ENCODE measurements around the gene ZNF79.
A peak's percentile ranks its signal among the peaks of the same experiment; 100 is the strongest.

ZNF79 gene

DNA sequence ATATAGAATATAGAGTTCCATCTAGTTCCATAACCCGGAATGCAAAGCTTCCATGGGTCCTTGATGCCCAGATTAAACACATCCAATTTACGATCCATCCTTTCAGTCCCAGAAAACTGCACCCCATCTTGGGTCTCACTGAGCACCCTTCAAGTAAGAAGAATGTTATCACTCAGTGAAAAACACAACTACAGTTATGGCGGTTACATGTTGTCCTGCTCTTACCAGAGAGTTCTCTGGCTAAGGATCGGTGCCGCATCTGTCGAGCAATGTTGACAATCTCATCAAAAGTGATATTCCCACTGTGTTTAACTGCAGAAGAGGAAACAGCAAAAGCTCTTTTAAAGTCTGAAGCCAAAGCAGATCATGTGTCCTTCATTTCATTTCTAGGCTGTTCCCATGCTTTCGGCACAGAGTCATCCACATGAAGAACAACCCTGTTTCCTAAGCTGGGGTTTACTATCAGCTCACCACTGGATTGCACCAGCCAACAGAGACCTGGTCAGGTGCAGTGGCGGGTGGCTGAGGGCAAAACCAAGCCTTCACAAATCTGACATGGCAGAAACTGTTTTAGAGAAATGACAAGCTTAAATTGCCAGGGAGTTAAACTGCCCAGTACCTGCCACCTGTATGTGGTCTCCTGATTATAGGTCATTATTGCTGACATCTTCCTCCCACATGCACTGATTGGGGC, 24.1 kb downstream of the ZNF79 start:
- TF ChIP-seq, protein P1, sequence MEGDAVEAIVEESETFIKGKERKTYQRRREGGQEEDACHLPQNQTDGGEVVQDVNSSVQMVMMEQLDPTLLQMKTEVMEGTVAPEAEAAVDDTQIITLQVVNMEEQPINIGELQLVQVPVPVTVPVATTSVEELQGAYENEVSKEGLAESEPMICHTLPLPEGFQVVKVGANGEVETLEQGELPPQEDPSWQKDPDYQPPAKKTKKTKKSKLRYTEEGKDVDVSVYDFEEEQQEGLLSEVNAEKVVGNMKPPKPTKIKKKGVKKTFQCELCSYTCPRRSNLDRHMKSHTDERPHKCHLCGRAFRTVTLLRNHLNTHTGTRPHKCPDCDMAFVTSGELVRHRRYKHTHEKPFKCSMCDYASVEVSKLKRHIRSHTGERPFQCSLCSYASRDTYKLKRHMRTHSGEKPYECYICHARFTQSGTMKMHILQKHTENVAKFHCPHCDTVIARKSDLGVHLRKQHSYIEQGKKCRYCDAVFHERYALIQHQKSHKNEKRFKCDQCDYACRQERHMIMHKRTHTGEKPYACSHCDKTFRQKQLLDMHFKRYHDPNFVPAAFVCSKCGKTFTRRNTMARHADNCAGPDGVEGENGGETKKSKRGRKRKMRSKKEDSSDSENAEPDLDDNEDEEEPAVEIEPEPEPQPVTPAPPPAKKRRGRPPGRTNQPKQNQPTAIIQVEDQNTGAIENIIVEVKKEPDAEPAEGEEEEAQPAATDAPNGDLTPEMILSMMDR (IDR thresholded peaks at IDR 0.05; ENCODE audit: borderline replicate concordance, insufficient read depth, low read depth, low read length) = no peak
- peak overlapping the region; percentile 95 for H3K4me3 ChIP-seq (ENCODE audit: low read depth, low read length)

GRCh38 chr9:127449332-127449966, 25.3 kb downstream of the ZNF79 start:
- H3K4me3 ChIP-seq (ENCODE audit: low read depth, low read length) = peak overlapping the region; percentile 95

DNA sequence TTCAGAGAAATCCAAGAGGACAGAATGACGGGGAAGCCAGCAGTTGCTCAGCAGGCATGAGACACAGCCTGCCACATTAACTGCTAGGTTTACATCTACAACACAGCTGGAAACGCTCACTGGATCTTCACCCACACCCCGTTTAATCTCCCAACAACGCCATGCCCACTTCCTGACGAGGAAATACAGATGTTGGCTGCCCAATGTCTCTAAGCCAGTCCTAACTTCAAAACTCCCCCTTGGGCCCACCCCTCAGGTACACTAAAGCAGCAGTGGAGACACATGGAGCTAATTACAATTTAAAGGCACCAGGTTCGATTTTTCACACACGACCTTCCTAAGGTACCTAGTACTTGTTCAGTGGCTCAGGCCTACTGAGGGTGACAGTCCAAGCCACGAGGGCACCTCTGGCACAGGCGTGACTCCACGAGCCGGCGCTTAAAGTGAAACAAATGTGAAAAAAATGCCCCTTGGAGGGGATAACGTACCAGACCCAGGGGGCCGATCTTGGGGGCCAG, 26.1 kb downstream of the ZNF79 start:
- H3K4me3 ChIP-seq (ENCODE audit: low read depth, low read length) = peak overlapping the region; percentile 95
- TF ChIP-seq, protein P1 (IDR thresholded peaks at IDR 0.05; ENCODE audit: borderline replicate concordance, insufficient read depth, low read depth, low read length) = no peak

More at GRCh38 chr9:127449332-127449966, 25.3 kb downstream of the ZNF79 start:
- TF ChIP-seq, protein P1 (IDR thresholded peaks at IDR 0.05; ENCODE audit: borderline replicate concordance, insufficient read depth, low read depth, low read length) = no peak

DNA sequence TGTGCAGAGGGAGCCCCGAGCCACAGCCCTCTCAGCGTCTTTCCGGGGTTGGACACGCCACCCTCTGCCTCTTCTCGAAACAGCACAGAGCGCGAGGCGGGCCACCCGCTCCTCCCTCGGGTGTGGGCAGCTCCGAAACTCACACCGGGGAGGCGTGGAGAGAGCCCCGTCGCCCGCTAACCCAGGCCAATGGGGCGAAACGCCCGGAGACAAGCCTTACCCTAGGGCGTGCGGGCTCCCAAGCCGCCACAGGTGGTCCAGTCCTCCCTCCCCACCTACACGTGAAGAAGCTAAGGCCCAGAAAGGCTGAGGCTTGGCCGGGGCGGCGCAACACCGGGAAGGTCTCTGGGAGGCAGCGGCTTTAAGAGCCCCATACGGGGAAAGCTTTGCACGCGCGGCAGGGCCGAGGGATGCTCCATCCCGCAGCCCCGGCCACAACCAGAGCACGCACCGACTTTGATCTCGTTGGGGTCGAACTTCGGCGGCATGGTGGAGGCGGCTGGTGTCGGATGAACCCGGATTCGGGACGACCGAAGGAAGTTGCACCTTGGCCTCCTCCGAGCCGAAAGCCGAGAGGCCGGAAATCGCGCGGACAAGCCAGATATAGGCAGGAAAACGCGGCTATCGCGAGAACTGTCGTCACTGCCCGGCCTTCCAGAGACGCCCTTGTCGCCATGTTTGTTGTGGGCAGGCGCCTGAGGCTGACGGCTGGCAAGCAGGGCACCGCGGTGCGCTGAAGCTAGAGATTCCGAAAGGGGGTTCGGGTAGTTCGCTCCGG, 26.8 kb downstream of the ZNF79 start, which contains the start of the genes LRSAM1 and RPL12:
TSS of gene LRSAM1 (plus strand) at position 681 of the 778 bp plus-strand sequence. CDS start 3,018 bp downstream, outside the sequence.
TSS of gene RPL12 (minus strand) at position 577 of the 778 bp plus-strand sequence. CDS start at position 488, 89 bp downstream.
- TF ChIP-seq, protein P1 (IDR thresholded peaks at IDR 0.05; ENCODE audit: borderline replicate concordance, insufficient read depth, low read depth, low read length) = no peak
- H3K4me3 ChIP-seq (ENCODE audit: low read depth, low read length) = peak within 1 kb of the TSS; percentile 95

- H3K4me3 ChIP-seq (ENCODE audit: low read depth, low read length) = peak overlapping the region; percentile 95
- TF ChIP-seq, protein P1 (IDR thresholded peaks at IDR 0.05; ENCODE audit: borderline replicate concordance, insufficient read depth, low read depth, low read length) = no peak
Measured at GRCh38 chr9:127451608-127451857, 27.4 kb downstream of the ZNF79 start.

GRCh38 chr9:127451858-127452656, 27.9 kb downstream of the ZNF79 start:
- peak overlapping the region; percentile 95 for H3K4me3 ChIP-seq (ENCODE audit: low read depth, low read length)
- TF ChIP-seq, protein P1 (IDR thresholded peaks at IDR 0.05; ENCODE audit: borderline replicate concordance, insufficient read depth, low read depth, low read length) = no peak
